Neuronal stem cell (in vitro differentiated cells): ENCODE data around the gene ETNK1.
"Not testable (repeated sequence)": the region's sequence is repeated elsewhere in the genome, so short reads cannot be mapped to it uniquely, and the experiment has no call there.

ENCODE experiments used
- DNase-seq: peaks from one replicate; pipeline ENCODE4 v3.0.0-alpha.2; 2013; ENCODE audit warnings: low spot score
- H2AFZ ChIP-seq: one replicate; pipeline ENCODE4 v1.6.1; 2013; ENCODE audit warnings: mild to moderate bottlenecking, low read length, inconsistent platforms
- H2AK5ac ChIP-seq: 2 replicates; pipeline ENCODE4 v1.6.1; 2013; ENCODE audit warnings: low read depth, mild to moderate bottlenecking, inconsistent platforms, low read length, moderate library complexity, mixed read lengths
- H2BK120ac ChIP-seq: 2 replicates; pipeline ENCODE4 v1.6.1; 2013; ENCODE audit warnings: low read depth, mild to moderate bottlenecking, inconsistent platforms, low read length, moderate library complexity, mixed read lengths
- H2BK12ac ChIP-seq: one replicate; pipeline ENCODE4 v1.6.1; 2013; ENCODE audit warnings: low read length, inconsistent platforms
- H2BK15ac ChIP-seq: 2 replicates; pipeline ENCODE4 v1.6.1; 2013; ENCODE audit warnings: mild to moderate bottlenecking, low read length, inconsistent platforms, mixed read lengths
- H2BK5ac ChIP-seq: one replicate; pipeline ENCODE4 v1.6.1; 2013; ENCODE audit warnings: inconsistent platforms, mild to moderate bottlenecking, low read length, moderate library complexity
- H3K14ac ChIP-seq: one replicate; pipeline ENCODE4 v1.6.1; 2013; ENCODE audit warnings: low read length, inconsistent platforms
- H3K18ac ChIP-seq: 2 replicates; pipeline ENCODE4 v1.6.1; 2013; ENCODE audit warnings: low read length, inconsistent platforms
- H3K23ac ChIP-seq: 2 replicates; pipeline ENCODE4 v1.6.1; 2013; ENCODE audit warnings: low read depth, mild to moderate bottlenecking, mixed read lengths, low read length, inconsistent platforms; ENCODE audit not compliant: poor library complexity
- H3K27ac ChIP-seq: replicated peaks from 3 replicates; pipeline ENCODE4 v1.5.1; 2013; ENCODE audit warnings: low read length, inconsistent platforms
- H3K27me3 ChIP-seq, 3 experiments: 2 replicates each; pipeline ENCODE4 v1.6.1; 2013; ENCODE audit warnings: low read length in 3 of 3, mild to moderate bottlenecking in 2 of 3, inconsistent platforms in 1 of 3, low read depth in 1 of 3, mixed read lengths in 1 of 3, moderate library complexity in 1 of 3; ENCODE audit not compliant: control insufficient read depth in 3 of 3, insufficient read depth in 3 of 3
- H3K36me3 ChIP-seq, 2 donors: replicated peaks in 1 of 2; 2 replicates each; pipeline ENCODE4 v1.6.1; 2013; ENCODE audit warnings: low read length in 2 of 2; ENCODE audit not compliant: control insufficient read depth in 2 of 2, insufficient read depth in 2 of 2
- H3K4ac ChIP-seq: 2 replicates; pipeline ENCODE4 v1.6.1; 2013; ENCODE audit warnings: inconsistent platforms, mild to moderate bottlenecking, low read length, moderate library complexity
- H3K4me1 ChIP-seq, 2 donors: 1 replicate in 1 of 2; 2 replicates in 1 of 2; pipeline ENCODE4 v1.6.1; 2013; ENCODE audit warnings: low read length in 2 of 2, low read depth in 1 of 2; ENCODE audit not compliant: control insufficient read depth in 2 of 2, insufficient read depth in 1 of 2
- H3K4me2 ChIP-seq: one replicate; pipeline ENCODE4 v1.6.1; 2013; ENCODE audit warnings: mild to moderate bottlenecking, low read length, inconsistent platforms; ENCODE audit not compliant: insufficient read depth, poor library complexity, severe bottlenecking
- H3K4me3 ChIP-seq, 2 donors: 2 replicates each; pipeline ENCODE4 v1.5.1; 2013; ENCODE audit warnings: low read length in 2 of 2, mild to moderate bottlenecking in 2 of 2, inconsistent platforms in 1 of 2, moderate library complexity in 1 of 2
- H3K79me1 ChIP-seq: one replicate; pipeline ENCODE4 v1.6.1; 2013; ENCODE audit warnings: low read depth, mild to moderate bottlenecking, inconsistent platforms, low read length, moderate library complexity
- H3K9ac ChIP-seq: one replicate; pipeline ENCODE4 v1.6.1; 2013; ENCODE audit warnings: mild to moderate bottlenecking, low read depth, low read length, inconsistent platforms; ENCODE audit not compliant: poor library complexity
- H3K9me3 ChIP-seq, 2 donors: replicated peaks in 1 of 2; 2 replicates each; pipeline versions ENCODE3 to v1.6.1; 2013; ENCODE audit warnings: low read length in 2 of 2, mild to moderate bottlenecking in 2 of 2, inconsistent platforms in 1 of 2, low read depth in 1 of 2, mixed read lengths in 1 of 2, moderate library complexity in 1 of 2; ENCODE audit not compliant: control insufficient read depth in 2 of 2, insufficient read depth in 1 of 2
- H4K8ac ChIP-seq: one replicate; pipeline ENCODE4 v1.6.1; 2013; ENCODE audit warnings: low read depth, mild to moderate bottlenecking, inconsistent platforms, low read length, moderate library complexity
- H4K91ac ChIP-seq: one replicate; pipeline ENCODE4 v1.6.1; 2013; ENCODE audit warnings: low read length, low read depth, mild to moderate bottlenecking, inconsistent platforms; ENCODE audit not compliant: poor library complexity
- WGBS, 2 donors: extraction: QIAGEN DNeasy Blood & Tissue Kit; methylation state at CpG; one replicate each; pipeline ENCODE4 v1.1.7; 2013; ENCODE audit warnings: missing lambda C conversion rate in 2 of 2, mixed read lengths in 1 of 2; ENCODE audit not compliant: insufficient read length in 2 of 2, insufficient replicate concordance in 1 of 2; ENCODE audit errors: extremely low coverage in 2 of 2; 5-methylcytosine and 5-hydroxymethylcytosine counted together

Gene ETNK1

GRCh38 chr12:22578328-22578727 lies 46.6 kb upstream of the ETNK1 start:
- no peaks in the 10 kb centered on the region for H3K4me1 ChIP-seq
- H3K14ac ChIP-seq = no peak overlapping the region
- H3K4ac ChIP-seq = no peak overlapping the region
- no peak overlapping the region for H2BK12ac ChIP-seq
- H2AK5ac ChIP-seq = no peak overlapping the region
- no peak overlapping the region for H3K4me2 ChIP-seq
- DNase-seq = no peak
- H3K27ac ChIP-seq = no peak overlapping the region
- H2BK15ac ChIP-seq = no peak overlapping the region
- no peak overlapping the region for H2BK120ac ChIP-seq
- H3K4me3 ChIP-seq = no peak overlapping the region
- no peaks in the 10 kb centered on the region for H3K27me3 ChIP-seq
- no peak overlapping the region for H2AFZ ChIP-seq
- no peak overlapping the region for H3K23ac ChIP-seq
- H4K91ac ChIP-seq = no peak overlapping the region
- H3K79me1 ChIP-seq = no peaks in the 10 kb centered on the region
- no peak overlapping the region for H4K8ac ChIP-seq
- no peak overlapping the region for H3K9ac ChIP-seq
- H3K36me3 ChIP-seq = no peaks in the 10 kb centered on the region
- WGBS, 2 donors = no CpG with 5 or more reads among the region's 3 CpGs
- H3K18ac ChIP-seq = no peak overlapping the region
- H3K9me3 ChIP-seq = no peaks in the 10 kb centered on the region
- no peak overlapping the region for H2BK5ac ChIP-seq

GRCh38 chr12:22588817-22589216 lies 36.2 kb upstream of the ETNK1 start:
- no CpG with 5 or more reads among the region's 4 CpGs for WGBS, 2 donors
- no peak overlapping the region for H2BK15ac ChIP-seq
- H3K18ac ChIP-seq = no peak overlapping the region
- no peak overlapping the region for H2AFZ ChIP-seq
- DNase-seq = no peak
- H3K14ac ChIP-seq = no peak overlapping the region
- no peak overlapping the region for H3K9ac ChIP-seq
- no peak overlapping the region for H2BK12ac ChIP-seq
- H3K4me2 ChIP-seq = no peak overlapping the region
- no peak overlapping the region for H3K4me3 ChIP-seq
- no peak overlapping the region for H3K23ac ChIP-seq
- no peaks in the 10 kb centered on the region for H3K27me3 ChIP-seq
- H4K91ac ChIP-seq = no peak overlapping the region
- no peaks in the 10 kb centered on the region for H3K9me3 ChIP-seq
- no peaks in the 10 kb centered on the region for H3K79me1 ChIP-seq
- no peak overlapping the region for H4K8ac ChIP-seq
- H2BK120ac ChIP-seq = no peak overlapping the region
- no peak overlapping the region for H3K4ac ChIP-seq
- no peak overlapping the region for H3K27ac ChIP-seq
- no peak overlapping the region for H2AK5ac ChIP-seq
- H2BK5ac ChIP-seq = no peak overlapping the region
- H3K36me3 ChIP-seq = no peaks in the 10 kb centered on the region
- no peaks in the 10 kb centered on the region for H3K4me1 ChIP-seq

GRCh38 chr12:22593864-22594263 lies 31.1 kb upstream of the ETNK1 start:
- H2AFZ ChIP-seq = no peak overlapping the region
- no peak overlapping the region for H2BK120ac ChIP-seq
- H3K79me1 ChIP-seq = no peaks in the 10 kb centered on the region
- H2BK15ac ChIP-seq = no peak overlapping the region
- H3K4me1 ChIP-seq = no peaks in the 10 kb centered on the region
- H3K4ac ChIP-seq = no peak overlapping the region
- H2AK5ac ChIP-seq = no peak overlapping the region
- H3K14ac ChIP-seq = no peak overlapping the region
- no peak overlapping the region for H3K9ac ChIP-seq
- H3K18ac ChIP-seq = no peak overlapping the region
- H2BK12ac ChIP-seq = no peak overlapping the region
- no peak overlapping the region for H4K91ac ChIP-seq
- H3K27me3 ChIP-seq = peaks cover 0 to 4% (median 0%) of the 10 kb centered on the region in 3 experiments
- H3K4me3 ChIP-seq = no peak overlapping the region
- H3K23ac ChIP-seq = no peak overlapping the region
- no peak overlapping the region for H2BK5ac ChIP-seq
- no peaks in the 10 kb centered on the region for H3K36me3 ChIP-seq
- no peaks in the 10 kb centered on the region for H3K9me3 ChIP-seq
- H3K27ac ChIP-seq = no peak overlapping the region
- DNase-seq = no peak
- H3K4me2 ChIP-seq = no peak overlapping the region
- H4K8ac ChIP-seq = no peak overlapping the region

- not testable (repeated sequence) for H3K27ac ChIP-seq
- no CpG with 5 or more reads among the region's 6 CpGs for WGBS, 2 donors
These were observed 27.4 kb upstream of the ETNK1 start for GRCh38 chr12:22597539-22597938.

More at GRCh38 chr12:22597539-22597938, 27.4 kb upstream of the ETNK1 start:
- not testable (repeated sequence) for H3K18ac ChIP-seq, H4K91ac ChIP-seq, H2AFZ ChIP-seq, H3K9ac ChIP-seq, H2BK12ac ChIP-seq, H3K4ac ChIP-seq, H4K8ac ChIP-seq, H3K23ac ChIP-seq, H2BK15ac ChIP-seq, DNase-seq, H2BK120ac ChIP-seq, H3K14ac ChIP-seq, H3K79me1 ChIP-seq, H3K4me3 ChIP-seq, H3K36me3 ChIP-seq, H3K4me1 ChIP-seq, H3K4me2 ChIP-seq, H3K27me3 ChIP-seq, H2AK5ac ChIP-seq, H3K9me3 ChIP-seq, H2BK5ac ChIP-seq
